IMR-90 (cell line): ENCODE results near the gene ROR2. TPM values are rescaled to one million over a fixed set of nuclear protein-coding genes. Genes with fewer than 3 reads are reported as not detected.

Experiments
- ATAC-seq: fragments of 200-7000 bp; cut with Tn5 transposase; 2 replicates; pipeline ENCODE4 v1.9.1; 2020; ENCODE audit warnings: low read depth, mild to moderate bottlenecking, moderate library complexity
- BruUV-seq: library from RNA; stranded (reverse); fragments of 400-500 nt; replicated peaks from 2 replicates; lab custom pipeline; 2021; lab: Mats Ljungman, UMichigan
- CTCF ChIA-PET: fragments of 300-600 bp; formaldehyde crosslinking; extraction: SDS; loops from one replicate; lab custom pipeline; 2021; ENCODE audit warnings: antibody characterized with exemption; lab: Yijun Ruan, JAX
- POLR2A ChIA-PET: fragments of 300-600 bp; sonication (Branson Sonifier 250); formaldehyde crosslinking; loops from one replicate; lab custom pipeline; 2022; ENCODE audit warnings: antibody characterized with exemption; ENCODE audit not compliant: unreplicated experiment; lab: Charles Lee
- DNase-seq: peaks from one replicate; pipeline ENCODE4 v3.0.0; 2013
- H2AFZ ChIP-seq: replicated peaks from 2 replicates; pipeline ENCODE3; 2013; ENCODE audit warnings: low read length, mild to moderate bottlenecking; ENCODE audit not compliant: poor library complexity
- H2AK5ac ChIP-seq: 2 replicates; pipeline ENCODE4 v1.6.1; 2013; ENCODE audit warnings: low read depth, low read length, inconsistent platforms
- H2AK9ac ChIP-seq: replicated peaks from 2 replicates; pipeline ENCODE3; 2013; ENCODE audit warnings: mild to moderate bottlenecking, low read depth, low read length, moderate library complexity; ENCODE audit not compliant: poor library complexity
- H2BK120ac ChIP-seq: 2 replicates; pipeline ENCODE4 v1.6.1; 2013; ENCODE audit warnings: low read depth, low read length, inconsistent platforms
- H2BK15ac ChIP-seq: 3 replicates; pipeline ENCODE4 v1.6.1; 2013; ENCODE audit warnings: low read depth, low read length, inconsistent platforms
- H2BK20ac ChIP-seq: 2 replicates; pipeline ENCODE4 v1.6.1; 2013; ENCODE audit warnings: low read depth, mild to moderate bottlenecking, inconsistent platforms, low read length, moderate library complexity
- H2BK5ac ChIP-seq: 2 replicates; pipeline ENCODE4 v1.6.1; 2013; ENCODE audit warnings: mild to moderate bottlenecking, low read depth, low read length, inconsistent platforms; ENCODE audit not compliant: poor library complexity, severe bottlenecking
- H3K14ac ChIP-seq: replicated peaks from 2 replicates; pipeline ENCODE4 v1.6.1; 2013; ENCODE audit warnings: low read depth, low read length, inconsistent platforms
- H3K18ac ChIP-seq: 2 replicates; pipeline ENCODE4 v1.6.1; 2013; ENCODE audit warnings: low read depth, low read length, control low read depth
- H3K23ac ChIP-seq: 2 replicates; pipeline ENCODE4 v1.6.1; 2013; ENCODE audit warnings: low read depth, low read length, inconsistent platforms
- H3K27ac ChIP-seq: 2 replicates; pipeline ENCODE4 v1.5.1; 2013; ENCODE audit warnings: mild to moderate bottlenecking, control low read depth, low read length; ENCODE audit not compliant: insufficient read depth
- H3K27me3 ChIP-seq: 2 replicates; pipeline ENCODE4 v1.6.1; 2013; ENCODE audit warnings: low read length; ENCODE audit not compliant: control insufficient read depth, insufficient read depth
- H3K36me3 ChIP-seq: 2 replicates; pipeline ENCODE4 v1.6.1; 2013; ENCODE audit warnings: low read length, mixed read lengths; ENCODE audit not compliant: control insufficient read depth, insufficient read depth
- H3K4ac ChIP-seq: 2 replicates; pipeline ENCODE4 v1.6.1; 2013; ENCODE audit warnings: low read depth, low read length, inconsistent platforms
- H3K4me1 ChIP-seq: 2 replicates; pipeline ENCODE4 v1.6.1; 2013; ENCODE audit warnings: low read length, mixed read lengths; ENCODE audit not compliant: control insufficient read depth, insufficient read depth
- H3K4me2 ChIP-seq: 2 replicates; pipeline ENCODE4 v1.6.1; 2013; ENCODE audit warnings: low read depth, mild to moderate bottlenecking, control low read depth, low read length, moderate library complexity
- H3K4me3 ChIP-seq: 2 replicates; pipeline ENCODE4 v1.5.1; 2013; ENCODE audit warnings: low read depth, mild to moderate bottlenecking, control low read depth, low read length, moderate library complexity; ENCODE audit not compliant: insufficient read depth
- H3K56ac ChIP-seq: 2 replicates; pipeline ENCODE4 v1.6.1; 2013; ENCODE audit warnings: low read length, inconsistent platforms; ENCODE audit not compliant: insufficient read depth; ENCODE audit errors: extremely low read depth
- H3K79me1 ChIP-seq, 2 experiments: 2 replicates each; pipeline ENCODE4 v1.6.1; 2013; ENCODE audit warnings: low read length in 2 of 2, inconsistent platforms in 1 of 2, low read depth in 1 of 2
- H3K9ac ChIP-seq: 2 replicates; pipeline ENCODE4 v1.6.1; 2013; ENCODE audit warnings: low read depth, low read length, control low read depth
- H3K9me1 ChIP-seq: 2 replicates; pipeline ENCODE4 v1.6.1; 2013; ENCODE audit warnings: low read length, inconsistent platforms; ENCODE audit not compliant: insufficient read depth
- H3K9me3 ChIP-seq: 2 replicates; pipeline ENCODE4 v1.6.1; 2013; ENCODE audit warnings: low read length; ENCODE audit not compliant: control insufficient read depth, insufficient read depth
- H4K20me1 ChIP-seq: 2 replicates; pipeline ENCODE4 v1.6.1; 2013; ENCODE audit warnings: low read length, inconsistent platforms; ENCODE audit not compliant: insufficient read depth
- H4K5ac ChIP-seq: 2 replicates; pipeline ENCODE4 v1.6.1; 2013; ENCODE audit warnings: mild to moderate bottlenecking, low read depth, low read length, control low read depth
- H4K8ac ChIP-seq, 2 experiments: 2 replicates each; pipeline ENCODE4 v1.6.1; 2013; ENCODE audit warnings: low read depth in 2 of 2, low read length in 2 of 2, control low read depth in 1 of 2, inconsistent platforms in 1 of 2
- H4K91ac ChIP-seq: 2 replicates; pipeline ENCODE4 v1.6.1; 2013; ENCODE audit warnings: low read depth, low read length, inconsistent platforms; ENCODE audit not compliant: insufficient read depth
- BHLHE40 ChIP-seq: fragments of 150-350 bp; IDR thresholded peaks from 2 replicates; pipeline ENCODE4 v1.6.1; 2016; ENCODE audit warnings: mild to moderate bottlenecking, low read depth, low read length
- CEBPB ChIP-seq: IDR thresholded peaks from 2 replicates; pipeline ENCODE4 v1.6.1; 2012; ENCODE audit warnings: low read depth, low read length, improper control_type of control experiment
- CHD1 ChIP-seq: IDR thresholded peaks from 2 replicates; pipeline ENCODE4 v1.6.1; 2012; ENCODE audit warnings: low read depth, low read length, improper control_type of control experiment
- CTCF ChIP-seq: conservative IDR thresholded peaks from 2 replicates; pipeline ENCODE4 v1.5.1; 2012; ENCODE audit warnings: mild to moderate bottlenecking, low read depth, low read length, improper control_type of control experiment
- ELK1 ChIP-seq: fragments of 150-350 bp; IDR thresholded peaks from 2 replicates; pipeline ENCODE4 v1.6.1; 2016; ENCODE audit warnings: low read depth, mild to moderate bottlenecking, low read length, moderate library complexity, borderline replicate concordance
- FOS ChIP-seq: fragments of 150-350 bp; IDR thresholded peaks from 2 replicates; pipeline ENCODE4 v1.6.1; 2016; ENCODE audit warnings: low read depth, low read length
- MAZ ChIP-seq: IDR thresholded peaks from 2 replicates; pipeline ENCODE4 v1.6.1; 2012; ENCODE audit warnings: low read depth, mild to moderate bottlenecking, low read length, improper control_type of control experiment, moderate library complexity, borderline replicate concordance
- MXI1 ChIP-seq: IDR thresholded peaks from 2 replicates; pipeline ENCODE4 v1.6.1; 2012; ENCODE audit warnings: low read depth, mild to moderate bottlenecking, low read length, moderate library complexity, borderline replicate concordance
- NFE2L2 ChIP-seq: fragments of 150-350 bp; IDR thresholded peaks from 2 replicates; pipeline ENCODE4 v1.6.1; 2016; ENCODE audit warnings: low read depth, mild to moderate bottlenecking, low read length
- POLR2A ChIP-seq: IDR thresholded peaks from 2 replicates; pipeline ENCODE4 v1.6.1; 2012; ENCODE audit warnings: mild to moderate bottlenecking, low read depth, low read length
- RFX5 ChIP-seq: IDR thresholded peaks from 2 replicates; pipeline ENCODE4 v1.8.0; 2012; ENCODE audit warnings: low read depth, mild to moderate bottlenecking, low read length, moderate library complexity
- SMC3 ChIP-seq: fragments of 150-350 bp; IDR thresholded peaks from 2 replicates; pipeline ENCODE4 v1.6.1; 2016; ENCODE audit warnings: low read depth, mild to moderate bottlenecking, antibody characterized with exemption, low read length, moderate library complexity
- WGBS, 2 experiments: methylation state at CpG; one replicate each; pipeline versions ENCODE4 v1.1.5 to v1.1.7; 2013; ENCODE audit warnings: missing lambda C conversion rate in 2 of 2; ENCODE audit not compliant: insufficient read length in 1 of 2; ENCODE audit errors: extremely low coverage in 2 of 2; 5-methylcytosine and 5-hydroxymethylcytosine counted together
- dilution Hi-C: fragments of 300-500 bp; cut with HindIII; formaldehyde crosslinking; loops from one replicate; pipeline ENCODE4 v1.14.3; 2018; ENCODE audit warnings: low sequenced_read_pairs; ENCODE audit not compliant: unreplicated experiment
- in situ Hi-C: fragments of 300-500 bp; cut with MboI; formaldehyde crosslinking; loops from 3 replicates; pipeline ENCODE4 v1.14.3; 2019; ENCODE audit warnings: low sequenced_read_pairs, inconsistent platforms, mixed read lengths
- intact Hi-C: fragments of 100-400 bp; cut with micrococcal nuclease; formaldehyde crosslinking; loops from 2 replicates; pipeline ENCODE4 v1.10.0; 2022
- polyA plus RNA-seq, 3 experiments: library from polyadenylated mRNA; depleted of rRNA; stranded (reverse); fragments of >200 nt; gene quantifications; 2 replicates each; pipeline ENCODE4 v1.2.3, GENCODE V29; 2012; ENCODE audit warnings: low replicate concordance in 1 of 3
- total RNA-seq: library from RNA; depleted of rRNA; stranded (reverse); fragments of >200 nt; gene quantifications from 2 replicates; pipeline ENCODE4 v1.2.3, GENCODE V29; 2012
- TF ChIP-seq, protein P1 (sequence below): fragments of 150-350 bp; IDR thresholded peaks from 2 replicates; pipeline ENCODE4 v1.6.1; 2017; ENCODE audit warnings: mild to moderate bottlenecking, antibody characterized with exemption, low read length, low read depth

Gene ROR2
- total and polyA plus RNA-seq, 2 of the 4 experiments (the other 2 are of a cell fraction), result 2.3 to 4.8 TPM

- Histone ChIP-seq H4K5ac (peak overlapping the region; percentile 28; the same call in 1 of the 2 replicates), H3K27ac (peak overlapping the region; percentile 85), H3K4me2 (peak overlapping the region; percentile 22), H4K91ac (peak overlapping the region; percentile 59), H3K23ac (peak overlapping the region; percentile 61; the same call in 1 of the 2 replicates), H2BK5ac (peak overlapping the region; percentile 14), H3K4ac (peak overlapping the region; percentile 69), H2BK20ac (peak overlapping the region; percentile 52; the same call in 1 of the 2 replicates), H3K9me3 (0 out of 2 replicates have a peak, but pooled peaks cover 5% of the 10 kb centered on the region), H2AK9ac (no peak overlapping the region), H2AFZ (peak overlapping the region; percentile 16), H3K4me3 (no peak overlapping the region; the same call in 1 of the 2 replicates), H4K20me1 (peaks cover 12% of the 10 kb centered on the region; the same call in 1 of the 2 replicates), H2BK15ac (no peak overlapping the region; the same call in 2 of the 3 replicates), H3K9me1 (peaks cover 6% of the 10 kb centered on the region; the same call in 1 of the 2 replicates), H3K36me3 (no peaks in the 10 kb centered on the region), H3K9ac (peak overlapping the region; percentile 1; the same call in 1 of the 2 replicates), H4K8ac (peak overlapping the region; percentile 53; a peak in 3 of 4 replicates), H3K79me1 (no peaks in the 10 kb centered on the region), H3K4me1 (peaks cover 41% of the 10 kb centered on the region), H3K27me3 (peaks cover 13% of the 10 kb centered on the region; the same call in 1 of the 2 replicates), H3K14ac (peak overlapping the region; percentile 61; the same call in 1 of the 2 replicates), H2AK5ac (peak overlapping the region; percentile 89), H2BK120ac (peak overlapping the region; percentile 83), H3K18ac (peak overlapping the region; percentile 80), H3K56ac (no peak overlapping the region)
- 0% methylated on average over 4 of the region's 20 CpGs; no CpG with 5 or more reads in 1 of the 2 experiments for WGBS, 2 experiments
- peak; percentile 95 for DNase-seq
- dilution Hi-C loops (no loop called here), in situ Hi-C loops (no loop called here), intact Hi-C loops (loop anchor here (5.0 kb wide), 2 partner anchors 40 to 130 kb away; no protein-coding TSS in a partner anchor)
- no TSS peak for BruUV-seq
- POLR2A ChIA-PET, result interaction anchor here (0.5 kb wide), 1 partner anchor 19 kb away, joined by 4 read pairs; no protein-coding TSS in a partner anchor
- peak; percentile 82 for ATAC-seq
- CTCF ChIA-PET, result no interaction called here
- TF ChIP-seq CHD1 (no peak), CTCF (no peak), CEBPB (peak; percentile 82), ELK1 (no peak), MAZ (peak; percentile 33; the same call in 1 of the 2 replicates), POLR2A (no peak), FOS (no peak), NFE2L2 (peak; percentile 55; the same call in 1 of the 2 replicates), BHLHE40 (peak; percentile 65), MXI1 (peak; percentile 57; the same call in 1 of the 2 replicates), SMC3 (no peak), RFX5 (no peak)
- TF ChIP-seq, protein P1, sequence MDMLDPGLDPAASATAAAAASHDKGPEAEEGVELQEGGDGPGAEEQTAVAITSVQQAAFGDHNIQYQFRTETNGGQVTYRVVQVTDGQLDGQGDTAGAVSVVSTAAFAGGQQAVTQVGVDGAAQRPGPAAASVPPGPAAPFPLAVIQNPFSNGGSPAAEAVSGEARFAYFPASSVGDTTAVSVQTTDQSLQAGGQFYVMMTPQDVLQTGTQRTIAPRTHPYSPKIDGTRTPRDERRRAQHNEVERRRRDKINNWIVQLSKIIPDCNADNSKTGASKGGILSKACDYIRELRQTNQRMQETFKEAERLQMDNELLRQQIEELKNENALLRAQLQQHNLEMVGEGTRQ, result peak; percentile 86
These were observed 132.4 kb downstream of the ROR2 start for GRCh38 chr9:91817493-91818224.
